Hepatocyte (in vitro differentiated cells): ENCODE data around the gene MICU2. TPM values are rescaled to one million over a fixed set of nuclear protein-coding genes. Genes with fewer than 3 reads are reported as not detected.

ENCODE experiments used
- DNase-seq: peaks from one replicate; pipeline ENCODE4 v3.0.0-alpha.2; 2016; ENCODE audit warnings: low spot score
- H2AFZ ChIP-seq: fragments of 200-600 bp; sonication (generic); 2 replicates; pipeline ENCODE4 v1.6.0; 2016; ENCODE audit warnings: antibody characterized with exemption, mild to moderate bottlenecking
- H3K27ac ChIP-seq: fragments of 200-600 bp; sonication (generic); 2 replicates; pipeline ENCODE4 v1.5.1; 2016; ENCODE audit warnings: mild to moderate bottlenecking
- H3K27me3 ChIP-seq: fragments of 200-600 bp; sonication (generic); 2 replicates; pipeline ENCODE4 v1.6.1; 2016
- H3K36me3 ChIP-seq: fragments of 200-600 bp; sonication (generic); replicated peaks from 2 replicates; pipeline ENCODE4 v1.5.1; 2016; ENCODE audit warnings: low read depth; ENCODE audit not compliant: insufficient read depth
- H3K4me1 ChIP-seq: fragments of 200-600 bp; sonication (generic); 2 replicates; pipeline ENCODE4 v1.5.1; 2016; ENCODE audit warnings: mild to moderate bottlenecking, moderate library complexity; ENCODE audit not compliant: insufficient read depth
- H3K4me2 ChIP-seq: fragments of 200-600 bp; sonication (generic); 2 replicates; pipeline ENCODE4 v1.6.0; 2016
- H3K4me3 ChIP-seq: fragments of 200-600 bp; sonication (generic); 2 replicates; pipeline ENCODE4 v1.5.1; 2016; ENCODE audit warnings: mild to moderate bottlenecking
- H3K79me2 ChIP-seq: fragments of 200-600 bp; sonication (generic); 2 replicates; pipeline ENCODE4 v1.6.0; 2017; ENCODE audit warnings: mild to moderate bottlenecking
- H3K9me2 ChIP-seq: fragments of 200-600 bp; sonication (generic); replicated peaks from 2 replicates; pipeline ENCODE4 v1.6.0; 2017; ENCODE audit warnings: mild to moderate bottlenecking; ENCODE audit not compliant: insufficient read depth
- H3K9me3 ChIP-seq: fragments of 200-600 bp; sonication (generic); 2 replicates; pipeline ENCODE4 v1.5.1; 2016; ENCODE audit warnings: low read depth, mild to moderate bottlenecking
- H4K20me1 ChIP-seq: fragments of 200-600 bp; sonication (generic); 2 replicates; pipeline ENCODE4 v1.6.0; 2016; ENCODE audit warnings: mild to moderate bottlenecking; ENCODE audit not compliant: insufficient read depth, poor library complexity, severe bottlenecking
- EZH2 ChIP-seq: fragments of 200-600 bp; sonication (generic); IDR thresholded peaks from 2 replicates; pipeline ENCODE4 v1.6.1; 2016; ENCODE audit warnings: antibody characterized with exemption, mild to moderate bottlenecking, borderline replicate concordance
- EZH2phosphoT487 ChIP-seq: fragments of 200-600 bp; sonication (generic); IDR thresholded peaks from one replicate; pipeline ENCODE4 v1.6.1; 2018; ENCODE audit warnings: antibody characterized with exemption, mild to moderate bottlenecking, low read depth, moderate library complexity; ENCODE audit not compliant: unreplicated experiment, severe bottlenecking
- WGBS: methylation state at CpG from one replicate; pipeline ENCODE4 v1.1.6; 2016; ENCODE audit warnings: low lambda C conversion rate; ENCODE audit errors: missing lambda C conversion rate; 5-methylcytosine and 5-hydroxymethylcytosine counted together
- polyA plus RNA-seq: library from polyadenylated mRNA; unstranded; fragments of >200 nt; fragmentation: Nextera tagmentation; extraction: Ambion mirVana; gene quantifications from 2 replicates; pipeline ENCODE4 v1.2.1, GENCODE V29; 2016
- total RNA-seq: library from RNA; depleted of rRNA; stranded (reverse); fragments of >200 nt; gene quantifications from 2 replicates; pipeline ENCODE4 v1.2.3, GENCODE V29; 2014
- TF ChIP-seq, protein P1 (sequence below): fragments of 200-600 bp; sonication (generic); IDR thresholded peaks from 2 replicates; pipeline ENCODE4 v1.5.1; 2016; ENCODE audit warnings: antibody characterized with exemption, mild to moderate bottlenecking; ENCODE audit not compliant: poor library complexity

MICU2 gene
- total and polyA plus RNA-seq, 2 experiments from 2014 or later, result 48.1 to 95.7 TPM

DNA sequence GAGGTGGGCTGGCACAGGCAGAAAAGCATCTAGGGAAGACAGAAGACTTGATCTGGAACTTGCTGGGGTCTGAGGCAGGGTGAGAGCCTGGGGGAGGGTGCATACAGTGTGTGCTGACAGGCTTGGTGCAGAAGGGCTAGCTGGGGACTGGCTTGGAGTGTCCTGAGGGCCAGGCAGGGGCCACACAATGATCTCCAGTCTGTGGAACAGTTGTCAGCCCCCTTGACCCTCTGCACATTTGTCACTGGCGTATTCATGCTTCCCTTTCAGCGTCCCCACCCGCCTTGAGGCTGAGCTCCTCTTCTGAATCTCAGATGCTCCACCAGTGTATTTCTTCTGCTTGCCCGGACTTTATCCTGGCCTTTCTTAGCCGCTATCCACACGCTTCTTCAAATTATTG is 2.8 kb upstream of the MICU2 start:
- Histone ChIP-seq H3K4me3 (no peak overlapping the region), H4K20me1 (no peaks in the 10 kb centered on the region), H3K4me2 (no peak overlapping the region), H2AFZ (no peak overlapping the region), H3K4me1 (peaks cover 4% of the 10 kb centered on the region), H3K9me2 (no peaks in the 10 kb centered on the region), H3K9me3 (no peaks in the 10 kb centered on the region), H3K36me3 (no peaks in the 10 kb centered on the region), H3K27me3 (no peaks in the 10 kb centered on the region), H3K79me2 (peaks cover 15% of the 10 kb centered on the region), H3K27ac (no peak overlapping the region)
- DNase-seq, result no peak
- WGBS, result 87% methylated on average over 6 of the region's 6 CpGs
- TF ChIP-seq EZH2phosphoT487 (no peak), EZH2 (no peak)
- TF ChIP-seq, protein P1, sequence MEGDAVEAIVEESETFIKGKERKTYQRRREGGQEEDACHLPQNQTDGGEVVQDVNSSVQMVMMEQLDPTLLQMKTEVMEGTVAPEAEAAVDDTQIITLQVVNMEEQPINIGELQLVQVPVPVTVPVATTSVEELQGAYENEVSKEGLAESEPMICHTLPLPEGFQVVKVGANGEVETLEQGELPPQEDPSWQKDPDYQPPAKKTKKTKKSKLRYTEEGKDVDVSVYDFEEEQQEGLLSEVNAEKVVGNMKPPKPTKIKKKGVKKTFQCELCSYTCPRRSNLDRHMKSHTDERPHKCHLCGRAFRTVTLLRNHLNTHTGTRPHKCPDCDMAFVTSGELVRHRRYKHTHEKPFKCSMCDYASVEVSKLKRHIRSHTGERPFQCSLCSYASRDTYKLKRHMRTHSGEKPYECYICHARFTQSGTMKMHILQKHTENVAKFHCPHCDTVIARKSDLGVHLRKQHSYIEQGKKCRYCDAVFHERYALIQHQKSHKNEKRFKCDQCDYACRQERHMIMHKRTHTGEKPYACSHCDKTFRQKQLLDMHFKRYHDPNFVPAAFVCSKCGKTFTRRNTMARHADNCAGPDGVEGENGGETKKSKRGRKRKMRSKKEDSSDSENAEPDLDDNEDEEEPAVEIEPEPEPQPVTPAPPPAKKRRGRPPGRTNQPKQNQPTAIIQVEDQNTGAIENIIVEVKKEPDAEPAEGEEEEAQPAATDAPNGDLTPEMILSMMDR, result no peak

DNA sequence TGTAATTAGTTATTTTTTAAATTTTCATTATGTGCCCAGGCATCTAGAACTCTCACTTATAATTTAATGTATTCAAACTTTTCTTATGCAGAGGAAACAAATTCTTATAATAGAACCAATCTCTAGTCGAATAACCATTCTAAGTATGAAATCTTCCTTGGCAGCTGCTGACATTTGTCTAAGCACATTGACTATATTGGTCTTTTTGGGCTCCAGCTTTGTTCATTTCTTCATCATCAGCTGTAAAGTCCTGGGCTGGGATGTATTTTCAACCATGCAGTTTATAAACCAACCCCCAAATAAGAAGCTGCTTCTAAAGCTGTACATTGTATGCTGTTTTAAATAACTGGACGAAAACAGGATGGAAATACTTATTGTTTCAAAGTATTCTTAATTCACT is 2.3 kb upstream of the MICU2 start:
- H4K20me1 ChIP-seq, result no peaks in the 10 kb centered on the region
- H3K27ac ChIP-seq, result no peak overlapping the region
- peaks cover 21% of the 10 kb centered on the region for H3K79me2 ChIP-seq
- TF ChIP-seq EZH2phosphoT487, result no peak
- TF ChIP-seq, protein P1, result no peak
- TF ChIP-seq EZH2, result no peak
- H3K9me3 ChIP-seq, result no peaks in the 10 kb centered on the region
- WGBS, result 85% methylated on average over 2 of the region's 2 CpGs
- no peaks in the 10 kb centered on the region for H3K27me3 ChIP-seq
- H3K4me3 ChIP-seq, result no peak overlapping the region
- H2AFZ ChIP-seq, result no peak overlapping the region
- no peaks in the 10 kb centered on the region for H3K9me2 ChIP-seq
- no peaks in the 10 kb centered on the region for H3K36me3 ChIP-seq
- no peak overlapping the region for H3K4me2 ChIP-seq
- DNase-seq, result no peak
- H3K4me1 ChIP-seq, result peaks cover 4% of the 10 kb centered on the region

DNA sequence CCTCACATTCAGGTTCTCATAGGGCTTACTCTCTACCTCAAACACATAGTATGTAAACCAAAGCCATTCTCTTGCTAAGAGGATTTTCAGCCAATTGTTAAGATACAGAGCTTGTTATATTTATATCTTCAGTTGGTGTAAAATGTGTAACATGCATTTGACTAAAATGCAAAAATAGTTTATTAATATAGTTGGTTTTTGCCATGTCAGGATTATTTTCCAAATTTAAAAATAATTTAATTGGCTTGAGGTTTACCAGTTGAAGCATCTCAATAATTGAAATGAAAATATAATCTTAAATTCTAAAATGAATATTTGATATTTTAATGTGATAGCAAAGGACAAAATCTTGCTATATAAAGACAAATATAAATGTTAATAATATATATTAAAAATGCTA is 7.2 kb downstream of the MICU2 start:
- H4K20me1 ChIP-seq, result peaks cover 7% of the 10 kb centered on the region

More for the DNA sequence above, 7.2 kb downstream of the MICU2 start:
- no peak for DNase-seq
- Histone ChIP-seq H3K36me3 (no peaks in the 10 kb centered on the region), H3K4me1 (no peaks in the 10 kb centered on the region), H3K79me2 (peaks cover 100% of the 10 kb centered on the region), H3K27me3 (no peaks in the 10 kb centered on the region), H3K9me3 (no peaks in the 10 kb centered on the region), H3K4me2 (no peak overlapping the region), H2AFZ (no peak overlapping the region), H3K4me3 (no peak overlapping the region), H3K27ac (no peak overlapping the region), H3K9me2 (no peaks in the 10 kb centered on the region)
- no peak for TF ChIP-seq EZH2phosphoT487
- TF ChIP-seq, protein P1, result no peak
- no peak for TF ChIP-seq EZH2
